CD4-positive, alpha-beta T cell treated with Interleukin-6 for 4 hours (primary cell): Measurements from ENCODE around the gene GRAMD1B.

ENCODE experiments used
- DNase-seq: peaks from one replicate; pipeline ENCODE4 v3.0.0-alpha.2; 2020; ENCODE audit warnings: mixed read lengths

Gene GRAMD1B

DNA sequence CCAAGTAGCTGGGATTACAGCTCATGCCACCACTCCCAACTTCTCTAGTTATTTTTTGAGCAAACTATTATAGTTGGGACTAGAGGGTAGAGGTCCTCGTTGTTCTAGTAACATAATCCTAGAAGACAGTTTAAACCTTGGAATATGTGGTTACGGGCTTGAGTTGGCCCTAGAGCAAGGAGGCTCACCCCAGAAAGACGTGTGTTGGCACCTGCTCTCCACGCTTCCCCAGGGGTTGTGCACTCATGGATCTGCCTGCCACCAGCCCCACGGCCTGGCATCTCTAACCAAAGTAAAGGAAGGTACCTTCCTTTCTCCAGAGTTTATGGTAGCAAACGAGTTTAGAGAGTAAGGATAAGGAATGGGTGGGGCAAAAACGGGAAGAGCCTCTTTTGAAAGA, 145.4 kb downstream of the GRAMD1B start:
- no peak for DNase-seq

DNA sequence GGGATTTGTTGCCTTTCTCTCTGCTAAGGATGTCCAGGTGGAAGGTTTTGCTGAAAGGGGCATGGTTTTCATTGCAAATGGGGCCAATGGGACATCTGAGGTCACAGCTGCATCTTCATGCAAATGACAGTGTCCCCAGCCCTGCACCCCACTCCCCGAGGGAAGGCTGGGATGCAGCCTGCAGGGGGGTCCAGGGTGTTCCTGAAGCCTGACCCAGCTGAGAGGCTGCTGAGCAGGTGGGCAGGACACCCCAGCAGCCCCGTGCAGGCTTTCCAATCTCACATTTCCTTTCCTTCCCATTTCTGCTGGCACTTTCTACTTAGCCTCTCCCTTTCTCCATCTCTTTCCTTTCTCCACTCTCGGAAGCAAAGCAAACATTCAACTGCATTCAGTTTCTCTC, 146.0 kb downstream of the GRAMD1B start:
- no peak for DNase-seq

DNA sequence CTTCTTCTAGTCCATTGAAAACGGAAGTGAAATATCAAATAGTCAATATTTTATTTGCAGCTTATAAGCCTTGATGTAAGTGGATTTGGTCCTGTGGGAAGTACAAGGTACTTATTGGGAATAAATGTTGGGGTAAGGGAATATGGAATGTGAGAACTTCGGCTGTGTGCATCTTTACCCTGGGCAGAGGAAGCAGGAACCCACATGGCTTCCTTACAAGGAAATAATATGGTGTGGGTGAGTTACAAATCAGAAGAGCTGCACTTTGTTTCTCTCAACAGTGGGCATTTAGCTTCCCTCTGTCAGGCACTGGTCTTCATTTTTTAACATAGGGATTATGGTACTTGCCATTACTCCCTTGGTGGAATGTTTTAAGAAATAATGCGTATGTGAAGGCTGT, 146.4 kb downstream of the GRAMD1B start:
- DNase-seq: no peak

- peak; percentile 69 for DNase-seq
Measured at GRCh38 chr11:123577081-123577598, 147.1 kb downstream of the GRAMD1B start.

GRCh38 chr11:123578778-123579481, 148.9 kb downstream of the GRAMD1B start:
- no peak for DNase-seq

DNA sequence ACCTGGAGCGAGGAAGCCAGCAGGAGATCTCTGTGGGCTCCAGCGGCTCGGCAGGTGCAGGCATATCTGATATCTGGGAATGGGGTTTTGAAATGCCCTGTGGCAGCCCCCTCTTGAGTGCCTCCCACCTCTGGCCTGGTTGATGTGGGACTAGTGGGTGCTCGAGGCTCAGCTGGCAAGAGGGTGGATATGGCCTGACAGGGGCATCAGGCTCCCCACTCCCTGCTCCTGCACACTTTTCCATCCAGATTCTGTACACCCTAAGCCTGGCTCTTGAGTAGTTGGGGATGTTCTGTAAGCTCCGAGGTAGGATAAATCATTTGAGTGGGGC, 149.4 kb downstream of the GRAMD1B start:
- DNase-seq: no peak

DNA sequence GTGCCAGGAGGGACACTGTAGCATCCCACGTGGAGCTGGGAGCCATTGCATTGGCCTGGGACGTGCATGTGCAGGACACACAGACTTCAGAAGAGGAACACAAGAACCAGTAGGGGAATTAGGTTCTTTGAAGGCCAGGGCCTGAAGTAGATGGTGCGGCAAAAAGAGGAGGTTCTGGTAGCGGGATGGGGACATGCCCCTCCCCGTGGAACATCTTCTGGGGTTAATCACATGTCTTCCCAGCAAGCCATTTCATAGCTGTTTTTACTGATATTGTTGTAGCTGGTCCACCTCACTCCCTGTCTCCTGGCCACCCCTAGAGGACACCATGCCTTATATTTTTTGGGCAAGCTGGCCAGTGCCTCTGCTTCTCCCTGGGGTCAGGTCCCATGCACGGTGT, 150.1 kb downstream of the GRAMD1B start:
- no peak for DNase-seq

DNA sequence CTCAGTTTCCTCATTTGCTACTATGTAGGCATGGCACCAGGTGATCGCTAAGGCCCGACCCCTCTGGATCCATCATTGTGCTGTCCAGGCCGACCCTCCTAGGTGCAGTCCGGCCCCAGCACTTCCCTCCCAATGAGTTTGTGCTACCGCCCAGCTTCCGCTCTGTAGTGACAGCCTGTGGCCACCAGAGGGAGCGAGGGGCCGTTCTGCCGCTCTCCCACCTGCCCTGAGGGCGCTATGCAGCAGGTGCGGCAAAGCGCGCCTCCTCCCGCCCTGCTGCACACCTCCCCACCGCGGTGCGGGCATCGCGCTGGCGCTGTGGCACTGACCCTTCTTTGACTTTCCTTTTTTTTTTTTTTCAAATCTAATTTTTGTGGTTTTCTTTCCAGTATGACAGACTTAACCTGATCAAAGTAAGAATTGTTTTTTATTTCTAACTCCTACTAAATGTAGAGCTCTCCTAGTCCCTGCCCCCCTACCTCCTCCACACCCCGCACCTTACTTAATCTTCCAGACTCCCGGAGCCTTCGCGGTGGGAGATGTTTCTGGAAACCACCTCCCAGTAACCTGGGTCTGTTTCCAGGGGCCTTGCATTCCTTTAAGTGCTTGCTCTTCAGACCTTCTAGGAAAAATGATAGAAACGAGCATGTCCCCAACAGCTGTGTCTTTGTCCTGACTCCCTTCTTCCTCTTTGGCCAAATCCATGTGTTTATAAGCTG, 150.6 kb downstream of the GRAMD1B start:
- DNase-seq: peak; percentile 75

DNA sequence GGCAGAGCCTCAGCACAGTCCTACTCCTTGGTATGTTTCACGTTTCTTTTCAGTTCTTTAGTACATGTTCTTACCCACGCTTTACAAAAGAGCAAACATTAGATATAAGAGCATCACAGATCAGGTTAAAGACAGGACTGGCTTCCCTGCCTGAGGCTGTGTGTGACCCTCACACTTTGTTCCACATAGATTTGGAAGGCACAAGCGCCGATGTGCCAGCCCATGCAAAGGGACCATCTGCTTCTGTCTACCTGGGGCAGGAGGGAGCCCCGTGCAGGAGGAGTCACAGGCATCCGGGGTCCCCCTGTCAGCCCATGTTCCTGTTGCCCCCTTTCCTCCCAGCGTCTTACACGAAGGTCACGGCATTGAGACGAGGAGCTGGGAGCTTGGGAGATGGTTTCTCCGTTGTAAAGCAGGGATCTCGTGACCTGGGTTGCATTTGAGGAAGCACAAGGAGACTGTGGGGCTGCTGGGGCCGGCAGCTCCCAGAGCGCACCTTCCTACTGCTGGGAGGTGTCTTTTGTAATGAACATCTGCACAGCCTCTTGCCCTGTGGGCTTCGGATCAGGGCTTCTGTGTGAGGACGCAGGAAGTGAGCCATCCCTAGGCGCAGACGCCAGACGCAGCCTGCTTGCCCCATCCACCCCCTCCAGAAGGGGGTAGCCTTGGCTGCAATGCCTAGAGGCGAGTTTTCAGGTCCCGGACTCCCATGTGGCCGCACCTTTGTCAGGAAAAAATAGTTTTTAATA, 151.8 kb downstream of the GRAMD1B start:
- no peak for DNase-seq

DNA sequence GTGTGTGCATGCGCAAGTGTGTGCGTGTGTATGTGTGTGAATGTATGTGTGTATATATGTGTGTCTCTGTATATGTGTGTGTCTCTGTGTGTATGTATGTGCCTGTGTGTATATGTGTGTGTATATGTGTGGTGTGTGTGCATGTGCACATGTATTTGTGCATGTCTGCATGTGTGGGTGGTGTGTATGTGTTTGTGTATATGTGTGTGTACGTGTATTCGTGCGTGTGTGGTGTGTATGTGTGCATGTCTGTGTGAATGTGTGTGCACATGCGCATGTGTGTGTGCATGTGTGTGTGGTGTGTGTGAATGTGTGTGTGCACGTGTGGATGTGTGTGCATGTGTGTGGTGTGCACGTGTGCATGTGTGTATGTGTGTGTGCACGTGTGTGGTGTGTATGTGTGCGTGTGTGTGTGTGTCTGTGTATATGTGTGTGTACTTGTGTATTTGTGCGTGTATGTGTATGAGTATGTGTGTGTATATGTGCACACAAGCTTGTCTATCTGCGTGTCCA, 153.0 kb downstream of the GRAMD1B start:
- no peak for DNase-seq

DNA sequence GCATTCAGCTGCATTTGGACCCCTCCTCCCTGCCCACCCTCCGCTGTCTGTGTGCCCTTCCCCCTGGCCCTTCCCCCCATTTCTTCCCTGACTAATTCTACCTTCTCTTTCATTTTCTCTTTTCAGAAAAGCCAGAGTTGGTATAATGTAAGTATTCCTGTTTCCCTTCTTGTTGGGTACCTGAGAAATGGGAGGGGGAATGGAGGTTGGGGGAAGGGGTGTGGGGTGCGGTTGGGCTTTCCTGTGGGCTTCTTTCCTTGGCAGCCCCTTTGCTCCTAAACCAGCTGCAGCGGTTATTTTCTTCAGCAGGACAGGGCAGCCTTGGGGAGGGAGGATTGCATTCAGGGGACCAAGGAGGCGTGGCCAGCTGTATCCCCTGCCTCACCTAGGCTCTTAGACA, 154.1 kb downstream of the GRAMD1B start:
- DNase-seq: no peak

DNA sequence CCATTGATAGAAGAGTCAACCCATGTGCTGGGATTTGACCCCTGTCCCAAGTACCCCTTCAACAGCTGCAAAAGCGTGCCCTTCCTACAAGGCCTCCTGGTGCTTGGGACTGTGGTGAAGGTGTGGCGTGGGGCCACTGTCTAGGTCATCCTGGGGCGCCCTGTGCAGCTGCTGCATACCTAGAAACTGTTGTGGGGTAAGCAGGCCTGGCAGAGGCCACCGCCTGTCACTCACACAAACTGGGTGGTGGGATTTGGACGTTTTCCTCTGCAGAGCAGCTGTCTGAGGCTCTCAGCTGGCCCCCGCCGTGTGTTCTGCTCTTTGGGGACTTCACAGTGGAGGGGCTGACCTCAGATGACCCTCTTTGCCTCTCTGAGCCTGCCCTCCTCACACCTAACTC, 154.7 kb downstream of the GRAMD1B start:
- DNase-seq: no peak

DNA sequence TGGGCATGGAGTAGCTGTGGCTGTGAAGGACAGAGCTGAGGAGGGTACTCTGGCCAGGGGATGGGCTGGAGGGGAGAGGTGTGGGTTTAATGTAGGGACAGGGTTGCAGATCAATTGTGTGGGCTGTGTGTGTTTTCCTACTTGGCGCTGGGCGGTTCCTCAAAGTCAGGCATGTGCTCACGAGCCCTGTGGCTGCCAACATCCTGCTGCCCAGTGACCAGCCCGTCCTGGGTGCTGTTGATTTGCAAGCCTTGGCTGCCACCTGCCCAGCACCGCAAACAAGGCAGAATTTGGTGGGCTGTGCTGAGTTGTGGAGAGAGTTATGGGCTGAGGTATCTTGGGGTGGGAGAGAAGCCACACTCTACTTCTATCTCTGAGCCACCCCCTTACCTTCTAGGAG, 155.1 kb downstream of the GRAMD1B start:
- DNase-seq: no peak

DNA sequence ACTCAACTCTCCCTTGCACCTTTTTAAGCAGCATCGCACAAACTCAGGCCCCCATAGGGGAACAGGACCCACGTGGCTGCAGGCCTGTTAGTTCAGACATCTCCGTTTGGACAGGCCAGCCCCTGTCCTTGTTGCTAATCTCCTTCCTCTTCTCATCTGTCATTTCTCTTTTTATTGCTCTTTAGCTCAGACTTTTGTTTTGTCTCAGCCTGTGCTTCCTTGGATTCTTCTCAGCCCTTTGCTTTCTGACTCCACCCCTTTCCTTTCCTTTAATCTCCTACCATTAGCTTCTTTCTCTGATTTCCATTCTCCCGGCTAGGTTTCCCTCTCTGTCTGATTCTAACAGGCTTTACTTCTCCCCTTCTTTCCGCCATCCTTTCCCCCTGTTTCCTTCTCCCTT, 155.6 kb downstream of the GRAMD1B start:
- DNase-seq: no peak

DNA sequence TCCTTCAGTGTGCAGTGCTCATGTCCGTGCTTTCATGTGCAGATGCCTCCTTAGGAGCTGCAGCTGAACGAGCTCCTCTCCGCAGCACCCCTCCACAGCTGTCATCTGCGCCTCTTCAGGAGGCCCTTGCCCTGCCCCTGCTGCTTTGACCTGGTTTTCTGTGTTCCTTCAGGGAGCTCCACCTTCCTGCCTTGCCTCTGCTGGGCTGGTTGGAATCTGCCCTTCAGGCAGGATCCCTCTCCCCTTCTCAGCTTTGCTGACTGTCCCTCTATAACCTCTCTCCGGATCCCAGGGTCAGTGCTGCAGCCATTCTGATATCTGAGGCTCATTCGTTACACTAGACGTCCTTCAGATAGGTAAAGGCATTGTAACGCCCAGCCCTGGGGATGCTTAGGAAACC, 156.5 kb downstream of the GRAMD1B start:
- no peak for DNase-seq

DNA sequence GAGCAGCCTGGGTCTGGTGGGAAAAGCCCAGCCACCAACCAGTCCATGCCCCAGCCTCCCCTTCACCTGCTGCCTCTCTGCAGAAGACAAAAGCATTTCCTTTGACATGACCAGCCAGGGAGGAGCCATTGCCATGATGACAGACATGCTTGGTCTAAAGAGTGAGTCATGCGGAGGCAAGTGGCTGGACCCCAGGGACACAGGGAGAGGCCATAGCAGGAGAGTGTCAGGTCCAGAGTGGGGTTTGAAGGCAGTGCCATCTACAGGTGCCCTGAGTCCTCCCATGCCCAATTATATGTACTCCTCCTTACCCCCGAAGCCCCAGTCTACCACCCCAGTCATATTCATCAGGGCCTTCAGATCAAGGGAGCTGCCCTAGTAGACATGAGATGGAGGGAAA, 157.0 kb downstream of the GRAMD1B start:
- DNase-seq: no peak

DNA sequence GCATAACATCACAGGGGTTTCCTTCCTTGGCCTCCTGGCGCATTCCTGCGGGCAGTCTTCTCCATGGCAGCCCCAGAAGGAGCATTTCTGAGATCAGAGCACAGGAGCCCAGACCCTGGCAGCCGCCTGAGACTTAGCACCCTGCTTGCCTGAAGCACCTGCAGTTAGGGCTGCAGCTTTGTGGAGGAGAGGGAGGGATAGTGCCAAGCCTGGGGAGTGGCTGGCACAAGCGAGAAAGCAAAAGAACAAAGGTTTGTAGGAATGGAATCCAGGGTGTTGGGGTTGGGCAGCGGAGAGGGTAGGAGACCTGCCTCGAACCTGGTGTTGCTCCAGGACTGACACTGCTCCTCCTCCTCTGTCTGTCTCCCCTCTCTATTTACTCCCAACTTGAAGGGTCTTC, 157.5 kb downstream of the GRAMD1B start:
- no peak for DNase-seq

- DNase-seq: no peak
Measured at GRCh38 chr11:123588117-123588863, 158.2 kb downstream of the GRAMD1B start.

DNA sequence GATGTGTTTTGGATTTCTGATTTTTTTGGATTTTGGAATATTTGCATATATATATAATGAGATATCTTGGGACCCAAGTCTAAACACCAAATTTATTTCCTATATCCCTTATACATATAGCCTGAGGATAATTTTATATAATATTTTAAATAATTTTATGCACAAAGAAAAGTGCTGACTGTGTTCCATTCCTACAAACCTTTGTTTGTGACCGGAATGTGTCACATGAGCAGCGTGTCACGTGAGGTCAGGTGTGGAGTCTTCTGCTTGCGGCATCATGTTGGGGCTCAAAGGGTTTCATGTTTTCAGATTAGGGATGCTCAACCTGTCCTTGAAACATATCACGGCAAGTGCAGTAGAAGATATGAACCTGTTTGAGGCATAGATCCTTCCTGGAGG, 158.8 kb downstream of the GRAMD1B start:
- no peak for DNase-seq

GRCh38 chr11:123590296-123590912, 160.3 kb downstream of the GRAMD1B start:
- no peak for DNase-seq

- DNase-seq: no peak
Measured at GRCh38 chr11:123593570-123593969, 163.5 kb downstream of the GRAMD1B start.

GRCh38 chr11:123594188-123594901, 164.3 kb downstream of the GRAMD1B start:
- no peak for DNase-seq
